ENCODE data around the gene CHRNB2. TPM values are rescaled to one million over a fixed set of nuclear protein-coding genes. Genes with fewer than 3 reads are reported as not detected.

Gene CHRNB2
- total and polyA plus RNA-seq, 2 of the 8 experiments (the other 6 are each of a cell fraction or from before 2014, with no cell fraction given), result 3.1 to 4.1 TPM

- CTCF ChIA-PET (ENCODE audit: partially characterized antibody), result interaction anchor here (0.6 to 1.6 kb wide), 4 partner anchors 74 to 220 kb away, joined by 3 to 4 read pairs (median 3); no protein-coding TSS in a partner anchor
- DNase-seq (ENCODE audit: low read depth in 1 of 2, low spot score in 2 of 2) (no peak), FAIRE-seq (no peak)
- no peak overlapping the region for H3K18ac ChIP-seq (ENCODE audit: extremely low read depth, low read length)
- no peak overlapping the region for H4K91ac ChIP-seq (replicated peaks; ENCODE audit: insufficient read length, low read length)
- peaks cover 4 to 17% of the 10 kb centered on the region in 2 experiments for H4K20me1 ChIP-seq (replicated peaks in 1 of 2; ENCODE audit: control insufficient read depth in 1 of 2, insufficient read depth in 2 of 2, low read length in 2 of 2)
- POLR2A ChIA-PET (ENCODE audit: partially characterized antibody), result interaction anchor here (0.7 to 1.1 kb wide), 4 partner anchors 14 to 120 kb away, joined by 3 read pairs; partner anchors contain the start of gene CHRNB2
- H2AFZ ChIP-seq (ENCODE audit: low read length), result no peak overlapping the region
- WGBS, 2 experiments (ENCODE audit: extremely low coverage in 1 of 2, insufficient coverage in 1 of 2, insufficient read length in 1 of 2, insufficient replicate concordance in 2 of 2, low coverage in 1 of 2, low lambda C conversion rate in 2 of 2, missing lambda C conversion rate in 1 of 2), result 81% methylated on average over 12 of the region's 12 CpGs; no CpG with 5 or more reads in 1 of the 2 experiments
- H3K9ac ChIP-seq (replicated peaks in 1 of 4; ENCODE audit: extremely low read depth in 1 of 4, low read depth in 3 of 4, low read length in 3 of 4), result no peak overlapping the region
- peaks cover 7 to 31% of the 10 kb centered on the region in 2 experiments; a peak in 3 of 4 replicates for H3K79me2 ChIP-seq (ENCODE audit: control insufficient read depth in 1 of 2, insufficient read depth in 2 of 2, low read length in 2 of 2)
- H3K23me2 ChIP-seq (ENCODE audit: low read depth, low read length), result peaks cover 10% of the 10 kb centered on the region
- peaks cover 6% of the 10 kb centered on the region for H3K79me1 ChIP-seq (ENCODE audit: low read depth, low read length)
- H4K8ac ChIP-seq (ENCODE audit: extremely low read depth, insufficient read depth, low read length), result no peak overlapping the region
- H3K23ac ChIP-seq (ENCODE audit: insufficient read length), result no peak overlapping the region
- no peak overlapping the region for H3K4ac ChIP-seq (replicated peaks; ENCODE audit: insufficient read length, low read depth, low read length)
- peaks cover 34 to 72% (median 60%) of the 10 kb centered on the region in 4 experiments for H3K36me3 ChIP-seq (ENCODE audit: control insufficient read depth in 2 of 4, insufficient read depth in 4 of 4, low read length in 3 of 4)
- no peak for TF ChIP-seq KDM4A (IDR thresholded peaks at IDR 0.05; ENCODE audit: low read depth, low read length, severe bottlenecking)
- no peak for TF ChIP-seq SRF (IDR thresholded peaks at IDR 0.05; ENCODE audit: low read depth, low read length)
- TF ChIP-seq TAF7 (optimal IDR thresholded peaks at IDR 0.05; ENCODE audit: borderline replicate concordance, low read depth, low read length), result no peak
- no peak overlapping the region for H3K4me3 ChIP-seq (ENCODE audit: extremely low read depth in 1 of 4, insufficient read depth in 2 of 4, low read depth in 3 of 4, low read length in 4 of 4)
- no peak overlapping the region for H3K56ac ChIP-seq (replicated peaks; ENCODE audit: insufficient read length, low read depth, low read length)
- H2BK12ac ChIP-seq (ENCODE audit: low read depth, low read length), result no peak overlapping the region
- no peak overlapping the region for H3K27ac ChIP-seq (ENCODE audit: low read depth, low read length)
- H2BK20ac ChIP-seq (ENCODE audit: low read length), result no peak overlapping the region
- H2BK15ac ChIP-seq (ENCODE audit: low read length), result no peak overlapping the region
- H2BK5ac ChIP-seq (ENCODE audit: low read depth, low read length), result no peak overlapping the region
- no peak overlapping the region for H2BK120ac ChIP-seq (replicated peaks; ENCODE audit: low read depth, low read length)
- H3K9me3 ChIP-seq (ENCODE audit: insufficient read depth in 2 of 2, low read depth in 1 of 2, low read length in 1 of 2), result no peaks in the 10 kb centered on the region
- no peak overlapping the region for H2AK5ac ChIP-seq (ENCODE audit: low read depth, low read length)
- no peaks in the 10 kb centered on the region for H3K27me3 ChIP-seq (replicated peaks in 1 of 4; ENCODE audit: control insufficient read depth in 3 of 4, extremely low read depth in 1 of 4, insufficient read depth in 3 of 4, low read length in 3 of 4)
- no peak overlapping the region for H3K14ac ChIP-seq (ENCODE audit: insufficient read length)
- no peak overlapping the region for H3K4me2 ChIP-seq (ENCODE audit: insufficient read depth in 1 of 2, low read depth in 2 of 2, low read length in 2 of 2)
- H4K5ac ChIP-seq (ENCODE audit: insufficient read length, low read depth, low read length), result no peak overlapping the region
- peaks cover 3 to 14% (median 6%) of the 10 kb centered on the region in 4 experiments; a peak in 5 of 7 replicates for H3K4me1 ChIP-seq (replicated peaks in 1 of 4; ENCODE audit: control insufficient read depth in 3 of 4, insufficient read depth in 4 of 4, low read length in 3 of 4)
Observed at GRCh38 chr1:154553056-154554030, 14.2 kb upstream of the CHRNB2 start.

All from H1 (cell line).